GM06990 (cell line): Measurements from ENCODE around the gene LARGE1.

Source experiments
- DNase-seq: peaks from one replicate; pipeline ENCODE4 v3.0.0-alpha.2; 2011; ENCODE audit not compliant: insufficient read length; ENCODE audit errors: extremely low read depth
- H3K27me3 ChIP-seq: replicated peaks from 2 replicates; pipeline ENCODE4 v1.6.0; 2011; ENCODE audit warnings: low read length; ENCODE audit not compliant: control insufficient read depth, insufficient read depth
- H3K36me3 ChIP-seq: 2 replicates; pipeline ENCODE4 v1.5.1; 2011; ENCODE audit warnings: low read length; ENCODE audit not compliant: control insufficient read depth, insufficient read depth
- H3K4me3 ChIP-seq: replicated peaks from 2 replicates; pipeline ENCODE4 v1.5.1; 2011; ENCODE audit warnings: low read depth, mild to moderate bottlenecking, control low read depth, low read length
- TF ChIP-seq, protein P1 (sequence below): IDR thresholded peaks from 2 replicates; pipeline ENCODE4 v1.5.1; 2011; ENCODE audit warnings: low read length, control low read depth, mild to moderate bottlenecking, inconsistent platforms; ENCODE audit not compliant: insufficient read depth, poor library complexity, severe bottlenecking

LARGE1 gene

DNA sequence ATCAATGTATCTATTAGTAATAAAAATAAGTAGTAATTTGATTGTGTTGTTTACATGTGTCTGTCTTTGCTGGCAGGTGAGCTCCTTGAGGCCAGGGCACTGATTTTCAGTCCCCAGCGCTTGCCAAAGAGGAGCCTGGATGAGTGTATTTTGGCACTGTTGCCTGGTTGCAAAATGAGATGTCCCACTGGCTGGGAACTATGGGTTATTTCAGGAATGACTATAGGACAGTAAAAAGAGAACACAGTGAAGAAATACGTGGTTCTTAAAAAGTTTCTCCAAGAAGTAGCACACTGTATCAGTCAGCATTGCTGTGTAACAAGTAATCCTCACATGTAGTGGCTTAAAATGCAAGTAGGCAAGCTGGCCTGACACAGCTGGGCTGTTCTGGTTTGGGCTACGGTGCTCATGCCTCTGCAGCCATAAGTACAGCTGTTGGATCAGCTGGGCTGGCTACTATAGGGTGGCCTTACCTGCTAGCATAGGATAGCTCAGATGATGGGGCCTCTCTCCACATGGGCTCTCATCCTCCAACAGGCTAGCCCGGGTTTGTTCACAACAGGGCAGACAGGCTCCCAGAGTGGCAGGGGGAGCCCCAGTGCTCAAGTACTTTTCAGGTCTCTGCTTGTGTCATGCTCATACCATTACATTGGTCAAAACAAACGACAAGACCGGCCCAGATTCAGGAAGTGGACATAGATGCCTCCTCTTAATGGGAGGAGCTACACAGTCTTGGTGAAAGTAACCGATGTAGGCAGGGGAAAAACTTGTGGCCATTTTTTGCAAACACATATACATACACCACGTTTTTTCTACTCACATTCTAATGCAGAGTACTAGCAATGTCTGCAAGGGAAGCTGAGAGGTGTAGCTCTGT is 399.1 kb downstream of the LARGE1 start:
- no peak overlapping the region for H3K4me3 ChIP-seq
- TF ChIP-seq, protein P1, sequence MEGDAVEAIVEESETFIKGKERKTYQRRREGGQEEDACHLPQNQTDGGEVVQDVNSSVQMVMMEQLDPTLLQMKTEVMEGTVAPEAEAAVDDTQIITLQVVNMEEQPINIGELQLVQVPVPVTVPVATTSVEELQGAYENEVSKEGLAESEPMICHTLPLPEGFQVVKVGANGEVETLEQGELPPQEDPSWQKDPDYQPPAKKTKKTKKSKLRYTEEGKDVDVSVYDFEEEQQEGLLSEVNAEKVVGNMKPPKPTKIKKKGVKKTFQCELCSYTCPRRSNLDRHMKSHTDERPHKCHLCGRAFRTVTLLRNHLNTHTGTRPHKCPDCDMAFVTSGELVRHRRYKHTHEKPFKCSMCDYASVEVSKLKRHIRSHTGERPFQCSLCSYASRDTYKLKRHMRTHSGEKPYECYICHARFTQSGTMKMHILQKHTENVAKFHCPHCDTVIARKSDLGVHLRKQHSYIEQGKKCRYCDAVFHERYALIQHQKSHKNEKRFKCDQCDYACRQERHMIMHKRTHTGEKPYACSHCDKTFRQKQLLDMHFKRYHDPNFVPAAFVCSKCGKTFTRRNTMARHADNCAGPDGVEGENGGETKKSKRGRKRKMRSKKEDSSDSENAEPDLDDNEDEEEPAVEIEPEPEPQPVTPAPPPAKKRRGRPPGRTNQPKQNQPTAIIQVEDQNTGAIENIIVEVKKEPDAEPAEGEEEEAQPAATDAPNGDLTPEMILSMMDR = no peak
- no peaks in the 10 kb centered on the region for H3K27me3 ChIP-seq
- no peaks in the 10 kb centered on the region for H3K36me3 ChIP-seq
- DNase-seq = peak; percentile 19

GRCh38 chr22:33519974-33520903 is 400.0 kb downstream of the LARGE1 start:
- TF ChIP-seq, protein P1 = no peak
- Histone ChIP-seq H3K4me3 (no peak overlapping the region), H3K27me3 (no peaks in the 10 kb centered on the region), H3K36me3 (no peaks in the 10 kb centered on the region)
- no peak for DNase-seq

GRCh38 chr22:33519071-33519973 is 401.0 kb downstream of the LARGE1 start:
- TF ChIP-seq, protein P1 = peak; percentile 51
- Histone ChIP-seq H3K27me3 (no peaks in the 10 kb centered on the region), H3K4me3 (no peak overlapping the region), H3K36me3 (no peaks in the 10 kb centered on the region)
- DNase-seq = peak; percentile 47

DNA sequence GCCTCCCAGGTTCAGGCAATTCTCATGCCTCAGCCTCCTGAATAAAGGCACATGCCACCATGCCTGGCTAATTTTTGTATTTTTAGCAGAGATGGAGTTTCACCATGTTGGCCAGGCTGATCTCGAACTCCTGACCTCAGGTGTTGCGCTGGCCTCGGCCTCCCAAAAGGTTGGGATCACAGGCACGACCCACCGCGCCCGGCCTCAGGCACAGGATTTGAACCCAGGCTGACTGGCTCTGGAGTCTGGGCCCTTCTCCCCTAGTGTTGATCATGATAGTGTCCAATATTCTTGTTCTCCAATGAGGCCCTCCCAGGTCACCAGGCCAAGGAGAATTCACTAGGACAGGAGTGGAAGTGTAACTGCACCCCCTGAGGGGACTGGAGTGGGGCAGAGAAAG is 401.9 kb downstream of the LARGE1 start:
- TF ChIP-seq, protein P1 = no peak
- no peak overlapping the region for H3K4me3 ChIP-seq
- H3K27me3 ChIP-seq = no peaks in the 10 kb centered on the region
- no peaks in the 10 kb centered on the region for H3K36me3 ChIP-seq
- no peak for DNase-seq

DNA sequence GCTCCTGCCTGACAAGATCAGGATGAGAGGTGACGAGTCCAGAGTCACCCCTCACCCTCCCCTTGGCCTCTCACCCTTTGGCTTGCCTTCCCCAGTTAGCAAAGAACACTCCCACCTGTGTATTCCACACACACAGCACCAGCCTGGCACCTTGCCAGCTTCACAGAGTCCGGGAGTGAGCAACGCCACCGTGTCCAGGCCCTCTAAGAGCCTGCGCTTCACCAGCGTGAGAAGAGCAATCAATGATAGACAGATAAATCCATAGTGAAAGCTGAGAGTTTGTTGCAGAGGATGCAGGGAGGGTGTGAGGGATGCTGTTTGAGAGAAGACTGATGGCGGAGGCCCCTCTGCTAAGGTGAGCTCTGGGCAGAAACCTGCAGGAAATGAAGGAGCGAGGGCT is 404.5 kb downstream of the LARGE1 start:
- no peaks in the 10 kb centered on the region for H3K27me3 ChIP-seq
- no peak for DNase-seq
- H3K36me3 ChIP-seq = no peaks in the 10 kb centered on the region
- TF ChIP-seq, protein P1 = no peak
- no peak overlapping the region for H3K4me3 ChIP-seq
